ENCODE results near the gene SCN4B.

Gene SCN4B

GRCh38 chr11:118157186-118157895, 4.7 kb upstream of the SCN4B start:
- no peaks in the 10 kb centered on the region for H3K36me3 ChIP-seq (ENCODE audit: control insufficient read depth, insufficient read depth, low read length)
- no peak overlapping the region for H3K4me3 ChIP-seq (ENCODE audit: low read length)
- H3K9ac ChIP-seq (ENCODE audit: low read length) = no peak overlapping the region
- H3K4me1 ChIP-seq (ENCODE audit: control insufficient read depth, insufficient read depth, low read length) = peaks cover 7% of the 10 kb centered on the region
- peaks cover 82% of the 10 kb centered on the region for H3K27me3 ChIP-seq (ENCODE audit: control insufficient read depth, insufficient read depth, low read length)
- no peaks in the 10 kb centered on the region for H3K9me3 ChIP-seq (ENCODE audit: control insufficient read depth, low read length)

GRCh38 chr11:118156531-118157185, 4.0 kb upstream of the SCN4B start:
- Histone ChIP-seq H3K27me3 (ENCODE audit: control insufficient read depth, insufficient read depth, low read length) (peaks cover 83% of the 10 kb centered on the region), H3K4me3 (ENCODE audit: low read length) (no peak overlapping the region), H3K9me3 (ENCODE audit: control insufficient read depth, low read length) (no peaks in the 10 kb centered on the region)

GRCh38 chr11:118155776-118156530, 3.3 kb upstream of the SCN4B start:
- H3K9ac ChIP-seq (ENCODE audit: low read length) = no peak overlapping the region
- peaks cover 86% of the 10 kb centered on the region for H3K27me3 ChIP-seq (ENCODE audit: control insufficient read depth, insufficient read depth, low read length)
- H3K4me3 ChIP-seq (ENCODE audit: low read length) = no peak overlapping the region
- no peaks in the 10 kb centered on the region for H3K36me3 ChIP-seq (ENCODE audit: control insufficient read depth, insufficient read depth, low read length)
- no peaks in the 10 kb centered on the region for H3K9me3 ChIP-seq (ENCODE audit: control insufficient read depth, low read length)
- H3K4me1 ChIP-seq (ENCODE audit: control insufficient read depth, insufficient read depth, low read length) = peaks cover 13% of the 10 kb centered on the region

More at GRCh38 chr11:118156531-118157185, 4.0 kb upstream of the SCN4B start:
- Histone ChIP-seq H3K36me3 (ENCODE audit: control insufficient read depth, insufficient read depth, low read length) (no peaks in the 10 kb centered on the region), H3K4me1 (ENCODE audit: control insufficient read depth, insufficient read depth, low read length) (peaks cover 13% of the 10 kb centered on the region), H3K9ac (ENCODE audit: low read length) (no peak overlapping the region)

- Histone ChIP-seq H3K4me3 (ENCODE audit: low read length) (no peak overlapping the region), H3K36me3 (ENCODE audit: control insufficient read depth, insufficient read depth, low read length) (no peaks in the 10 kb centered on the region), H3K4me1 (ENCODE audit: control insufficient read depth, insufficient read depth, low read length) (peaks cover 13% of the 10 kb centered on the region), H3K9me3 (ENCODE audit: control insufficient read depth, low read length) (no peaks in the 10 kb centered on the region), H3K9ac (ENCODE audit: low read length) (no peak overlapping the region), H3K27me3 (ENCODE audit: control insufficient read depth, insufficient read depth, low read length) (peaks cover 94% of the 10 kb centered on the region)
Measured at GRCh38 chr11:118154641-118155040, 2.0 kb upstream of the SCN4B start.

- Histone ChIP-seq H3K4me3 (ENCODE audit: low read length) (no peak overlapping the region), H3K4me1 (ENCODE audit: control insufficient read depth, insufficient read depth, low read length) (peaks cover 13% of the 10 kb centered on the region), H3K9ac (ENCODE audit: low read length) (no peak overlapping the region), H3K9me3 (ENCODE audit: control insufficient read depth, low read length) (no peaks in the 10 kb centered on the region), H3K36me3 (ENCODE audit: control insufficient read depth, insufficient read depth, low read length) (no peaks in the 10 kb centered on the region), H3K27me3 (ENCODE audit: control insufficient read depth, insufficient read depth, low read length) (peaks cover 97% of the 10 kb centered on the region)
Measured at GRCh38 chr11:118153976-118154375, 1.4 kb upstream of the SCN4B start.

GRCh38 chr11:118153516-118153915, 893 bp upstream of the SCN4B start:
- H3K27me3 ChIP-seq (ENCODE audit: control insufficient read depth, insufficient read depth, low read length) = peaks cover 96% of the 10 kb centered on the region
- H3K4me3 ChIP-seq (ENCODE audit: low read length) = no peak overlapping the region
- H3K9me3 ChIP-seq (ENCODE audit: control insufficient read depth, low read length) = no peaks in the 10 kb centered on the region
- no peaks in the 10 kb centered on the region for H3K36me3 ChIP-seq (ENCODE audit: control insufficient read depth, insufficient read depth, low read length)
- no peak overlapping the region for H3K9ac ChIP-seq (ENCODE audit: low read length)
- peaks cover 13% of the 10 kb centered on the region for H3K4me1 ChIP-seq (ENCODE audit: control insufficient read depth, insufficient read depth, low read length)

- Histone ChIP-seq H3K36me3 (ENCODE audit: control insufficient read depth, insufficient read depth, low read length) (no peaks in the 10 kb centered on the region), H3K4me3 (ENCODE audit: low read length) (no peak overlapping the region), H3K4me1 (ENCODE audit: control insufficient read depth, insufficient read depth, low read length) (peaks cover 13% of the 10 kb centered on the region), H3K9ac (ENCODE audit: low read length) (no peak overlapping the region), H3K9me3 (ENCODE audit: control insufficient read depth, low read length) (no peaks in the 10 kb centered on the region), H3K27me3 (ENCODE audit: control insufficient read depth, insufficient read depth, low read length) (peaks cover 92% of the 10 kb centered on the region)
Measured at GRCh38 chr11:118152020-118152551, 537 bp downstream of the SCN4B start.

GRCh38 chr11:118151431-118151830, 1.2 kb downstream of the SCN4B start:
- Histone ChIP-seq H3K4me3 (ENCODE audit: low read length) (no peak overlapping the region), H3K4me1 (ENCODE audit: control insufficient read depth, insufficient read depth, low read length) (peaks cover 13% of the 10 kb centered on the region), H3K9me3 (ENCODE audit: control insufficient read depth, low read length) (no peaks in the 10 kb centered on the region), H3K27me3 (ENCODE audit: control insufficient read depth, insufficient read depth, low read length) (peaks cover 88% of the 10 kb centered on the region), H3K36me3 (ENCODE audit: control insufficient read depth, insufficient read depth, low read length) (no peaks in the 10 kb centered on the region), H3K9ac (ENCODE audit: low read length) (no peak overlapping the region)

GRCh38 chr11:118149493-118149892, 3.1 kb downstream of the SCN4B start:
- peaks cover 13% of the 10 kb centered on the region for H3K4me1 ChIP-seq (ENCODE audit: control insufficient read depth, insufficient read depth, low read length)
- H3K4me3 ChIP-seq (ENCODE audit: low read length) = no peak overlapping the region
- no peak overlapping the region for H3K9ac ChIP-seq (ENCODE audit: low read length)
- peaks cover 74% of the 10 kb centered on the region for H3K27me3 ChIP-seq (ENCODE audit: control insufficient read depth, insufficient read depth, low read length)
- H3K9me3 ChIP-seq (ENCODE audit: control insufficient read depth, low read length) = no peaks in the 10 kb centered on the region
- H3K36me3 ChIP-seq (ENCODE audit: control insufficient read depth, insufficient read depth, low read length) = no peaks in the 10 kb centered on the region

GRCh38 chr11:118148856-118149255, 3.8 kb downstream of the SCN4B start:
- no peak overlapping the region for H3K4me3 ChIP-seq (ENCODE audit: low read length)
- H3K9ac ChIP-seq (ENCODE audit: low read length) = no peak overlapping the region
- H3K9me3 ChIP-seq (ENCODE audit: control insufficient read depth, low read length) = no peaks in the 10 kb centered on the region
- peaks cover 69% of the 10 kb centered on the region for H3K27me3 ChIP-seq (ENCODE audit: control insufficient read depth, insufficient read depth, low read length)
- peaks cover 13% of the 10 kb centered on the region for H3K4me1 ChIP-seq (ENCODE audit: control insufficient read depth, insufficient read depth, low read length)
- H3K36me3 ChIP-seq (ENCODE audit: control insufficient read depth, insufficient read depth, low read length) = no peaks in the 10 kb centered on the region

GRCh38 chr11:118148240-118148639, 4.4 kb downstream of the SCN4B start:
- Histone ChIP-seq H3K36me3 (ENCODE audit: control insufficient read depth, insufficient read depth, low read length) (no peaks in the 10 kb centered on the region), H3K9me3 (ENCODE audit: control insufficient read depth, low read length) (no peaks in the 10 kb centered on the region), H3K4me3 (ENCODE audit: low read length) (no peak overlapping the region), H3K4me1 (ENCODE audit: control insufficient read depth, insufficient read depth, low read length) (peaks cover 13% of the 10 kb centered on the region), H3K9ac (ENCODE audit: low read length) (no peak overlapping the region), H3K27me3 (ENCODE audit: control insufficient read depth, insufficient read depth, low read length) (peaks cover 70% of the 10 kb centered on the region)

- H3K4me3 ChIP-seq (ENCODE audit: low read length) = no peak overlapping the region
- H3K27me3 ChIP-seq (ENCODE audit: control insufficient read depth, insufficient read depth, low read length) = peaks cover 70% of the 10 kb centered on the region
- H3K9ac ChIP-seq (ENCODE audit: low read length) = no peak overlapping the region
- H3K36me3 ChIP-seq (ENCODE audit: control insufficient read depth, insufficient read depth, low read length) = no peaks in the 10 kb centered on the region
- H3K9me3 ChIP-seq (ENCODE audit: control insufficient read depth, low read length) = no peaks in the 10 kb centered on the region
- H3K4me1 ChIP-seq (ENCODE audit: control insufficient read depth, insufficient read depth, low read length) = peaks cover 8% of the 10 kb centered on the region
Measured at GRCh38 chr11:118147502-118147901, 5.1 kb downstream of the SCN4B start.
